GM12878 (cell line): ENCODE results near the gene SLIT2. TPM values are rescaled to one million over a fixed set of nuclear protein-coding genes. Genes with fewer than 3 reads are reported as not detected.

Experiments
- ATAC-seq: fragments of 200-7000 bp; cut with Tn5 transposase; 3 replicates; pipeline ENCODE4 v1.9.1; 2020; ENCODE audit warnings: mild to moderate bottlenecking, moderate library complexity
- BruUV-seq: library from RNA; stranded (reverse); fragments of 400-500 nt; replicated peaks from 2 replicates; lab custom pipeline; 2021; lab: Mats Ljungman, UMichigan
- CTCF ChIA-PET: fragments of 300-600 bp; sonication (Branson Sonifier 250); formaldehyde crosslinking; extraction: SDS; loops from one replicate; lab custom pipeline; 2021; ENCODE audit warnings: inconsistent platforms; lab: Yijun Ruan, JAX
- POLR2A ChIA-PET: fragments of 350-600 bp; formaldehyde crosslinking; extraction: SDS; loops from one replicate; lab custom pipeline; 2021; ENCODE audit warnings: inconsistent platforms; lab: Charles Lee
- RAD21 ChIA-PET: fragments of 300-600 bp; sonication (Branson Sonifier 250); formaldehyde crosslinking; loops from one replicate; lab custom pipeline; 2023; ENCODE audit warnings: antibody characterized with exemption; ENCODE audit not compliant: unreplicated experiment; lab: Charles Lee
- SMC1A ChIA-PET: fragments of 300-600 bp; sonication (Branson Sonifier 250); formaldehyde crosslinking; loops from one replicate; lab custom pipeline; 2023; ENCODE audit not compliant: unreplicated experiment, uncharacterized antibody; lab: Charles Lee
- DNase-seq: peaks from one replicate; pipeline ENCODE4 v3.0.0-alpha.2; 2011; ENCODE audit warnings: low read depth, low spot score
- FAIRE-seq: peaks from 3 replicates; lab custom pipeline; 2011; peaks lifted over from hg19 to GRCh38; lab: Jason Lieb, UNC
- H2AFZ ChIP-seq: 2 replicates; pipeline ENCODE4 v1.6.0; 2011; ENCODE audit warnings: low read depth, low read length, control low read depth; ENCODE audit not compliant: control insufficient read depth
- H3K27ac ChIP-seq: 2 replicates; pipeline ENCODE4 v1.5.1; 2011; ENCODE audit warnings: control low read depth; ENCODE audit not compliant: control insufficient read depth, insufficient read depth
- H3K27me3 ChIP-seq, 2 experiments: replicated peaks in 1 of 2; 2 replicates each; pipeline versions ENCODE4 v1.6.0 to v1.6.1; 2011; ENCODE audit warnings: low read length in 1 of 2; ENCODE audit not compliant: control insufficient read depth in 2 of 2, insufficient read depth in 2 of 2
- H3K36me3 ChIP-seq, 2 experiments: 2 replicates each; pipeline ENCODE4 v1.5.1; 2011; ENCODE audit warnings: low read length in 1 of 2; ENCODE audit not compliant: control insufficient read depth in 2 of 2, insufficient read depth in 2 of 2
- H3K4me1 ChIP-seq: 2 replicates; pipeline ENCODE4 v1.6.1; 2011; ENCODE audit warnings: mild to moderate bottlenecking, low read length, moderate library complexity, mixed read lengths; ENCODE audit not compliant: control insufficient read depth, insufficient read depth
- H3K4me2 ChIP-seq: 2 replicates; pipeline ENCODE4 v1.6.0; 2011; ENCODE audit warnings: control low read depth; ENCODE audit not compliant: control insufficient read depth, insufficient read depth
- H3K4me3 ChIP-seq: fragments of 200-600 bp; sonication (generic); 2 replicates; pipeline ENCODE4 v1.5.1; 2016
- H3K79me2 ChIP-seq: 2 replicates; pipeline ENCODE4 v1.6.0; 2011; ENCODE audit warnings: low read length; ENCODE audit not compliant: control insufficient read depth, insufficient read depth
- H3K9ac ChIP-seq: 2 replicates; pipeline ENCODE4 v1.8.0; 2011; ENCODE audit warnings: low read length, control low read depth, mixed read lengths; ENCODE audit not compliant: control insufficient read depth, insufficient read depth
- H3K9me3 ChIP-seq: replicated peaks from 3 replicates; pipeline ENCODE4 v1.5.1; 2011; ENCODE audit warnings: mild to moderate bottlenecking, low read length; ENCODE audit not compliant: control insufficient read depth, insufficient read depth
- H4K20me1 ChIP-seq: 2 replicates; pipeline ENCODE4 v1.6.0; 2011; ENCODE audit not compliant: control insufficient read depth, insufficient read depth
- CUX1 ChIP-seq: IDR thresholded peaks from 2 replicates; pipeline ENCODE4 v1.6.1; 2012; ENCODE audit warnings: improper control_type of control experiment, low read depth, low read length; ENCODE audit not compliant: insufficient replicate concordance
- POLR2A ChIP-seq: IDR thresholded peaks from 2 replicates; pipeline ENCODE4 v1.6.1; 2011; ENCODE audit warnings: low read depth, mild to moderate bottlenecking, low read length
- RUNX3 ChIP-seq: IDR thresholded peaks from 2 replicates; pipeline ENCODE4 v1.6.1; 2012; ENCODE audit warnings: low read length, inconsistent platforms
- SMAD5 ChIP-seq: IDR thresholded peaks from 2 replicates; pipeline ENCODE4 v1.6.1; 2016; ENCODE audit warnings: antibody characterized with exemption, low read depth
- TBL1XR1 ChIP-seq: IDR thresholded peaks from 2 replicates; pipeline ENCODE4 v1.6.1; 2012; ENCODE audit warnings: low read depth, low read length, improper control_type of control experiment
- YBX1 ChIP-seq: fragments of 450-650 bp; IDR thresholded peaks from 2 replicates; pipeline ENCODE4 v1.6.1; 2016; ENCODE audit warnings: antibody characterized with exemption
- ZBTB4 ChIP-seq: fragments of 450-650 bp; formaldehyde crosslinking; IDR thresholded peaks from 2 replicates; pipeline ENCODE4 v1.4.0; 2022; ENCODE audit warnings: mild to moderate bottlenecking, moderate library complexity
- WGBS: methylation state at CpG from one replicate; pipeline ENCODE4 v1.1.6; 2016; ENCODE audit warnings: low lambda C conversion rate; ENCODE audit not compliant: insufficient replicate concordance, insufficient coverage; ENCODE audit errors: missing lambda C conversion rate; 5-methylcytosine and 5-hydroxymethylcytosine counted together
- in situ Hi-C: fragments of 300-500 bp; cut with MboI; formaldehyde crosslinking; loops from 9 replicates; pipeline ENCODE4 v1.14.3; 2018; ENCODE audit warnings: mixed read lengths
- intact Hi-C: fragments of 100-400 bp; cut with micrococcal nuclease; formaldehyde crosslinking; loops from one replicate; pipeline ENCODE4 v1.14.2; 2022; ENCODE audit not compliant: unreplicated experiment
- polyA plus RNA-seq, 11 experiments: library from polyadenylated mRNA; depleted of rRNA in 4 of 11; unstranded in 6 of 11; stranded (reverse) in 5 of 11; fragments of >200 nt; fragmentation: Nextera tagmentation in 4 of 11; fragmentation: Illumina TruSeq in 1 of 11; extraction: Ambion mirVana in 4 of 11; extraction: Trizol in 1 of 11; gene quantifications; 1 replicate in 1 of 11; 2 replicates in 10 of 11; pipeline versions ENCODE4 v1.2.1 to v1.2.3, GENCODE V29; 2011 to 2016; ENCODE audit warnings: inconsistent platforms in 2 of 11, missing spikeins in 2 of 11, low read depth in 1 of 11
- total RNA-seq, 4 experiments: library from RNA; depleted of rRNA in 3 of 4; stranded (reverse); fragments of >200 nt in 3 of 4; fragmentation: Illumina TruSeq in 1 of 4; extraction: Trizol in 1 of 4; gene quantifications; 2 replicates each; pipeline versions ENCODE4 v1.2.1 to v1.2.3, GENCODE V29; 2013 to 2021

Gene SLIT2
- total and polyA plus RNA-seq, 10 of the 15 experiments (the other 5 are each of a cell fraction or from before 2014, with no cell fraction given) = 0.01 to 0.05 TPM; not detected in 8

DNA sequence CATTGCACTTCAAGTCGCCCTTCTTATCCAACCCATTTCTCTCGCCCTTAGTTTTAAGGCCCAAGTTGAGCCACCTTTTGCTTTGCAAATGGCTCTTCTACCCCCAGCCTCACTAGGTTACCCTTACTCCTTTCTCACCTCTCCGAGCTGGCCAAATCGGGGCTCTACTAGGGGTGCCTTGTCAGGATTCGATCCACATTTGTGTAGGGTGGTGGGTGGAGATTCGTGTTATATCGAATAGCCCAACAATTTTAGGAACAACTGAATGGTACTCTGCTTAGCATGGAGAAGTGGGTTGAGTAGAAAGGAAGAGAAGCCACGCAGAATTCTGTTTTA, 3.5 kb downstream of the SLIT2 start (continued):
- no peak for TF ChIP-seq ZBTB4 (CRISPR knock-in tag)

DNA sequence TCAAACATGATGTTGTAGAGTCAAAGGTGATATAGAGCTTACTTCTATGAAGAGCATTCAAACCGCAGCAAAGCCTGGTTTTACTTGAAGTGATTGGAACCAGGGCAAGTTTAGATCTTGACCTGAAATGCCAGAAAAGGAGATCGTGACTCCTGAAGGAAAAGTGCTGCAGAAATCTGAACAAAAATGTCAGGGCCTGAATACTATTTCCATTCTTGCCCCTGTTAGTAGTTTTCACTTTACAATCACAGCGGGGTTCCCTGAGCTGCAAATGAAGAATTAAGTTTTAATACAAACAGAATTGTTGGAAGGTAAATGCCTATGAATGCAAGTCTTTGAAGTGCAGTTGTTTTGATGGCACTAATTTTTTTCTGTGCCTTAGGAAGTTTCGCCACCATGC, 4.1 kb downstream of the SLIT2 start:
- BruUV-seq = no TSS peak
- Histone ChIP-seq H3K4me3 (no peak overlapping the region), H3K27me3 (peaks cover 4 to 12% of the 10 kb centered on the region in 2 experiments), H2AFZ (no peak overlapping the region), H3K4me1 (no peaks in the 10 kb centered on the region), H3K36me3 (no peaks in the 10 kb centered on the region), H3K4me2 (no peak overlapping the region), H3K9me3 (no peaks in the 10 kb centered on the region; the same call in 2 of the 3 replicates), H3K9ac (no peak overlapping the region), H4K20me1 (no peaks in the 10 kb centered on the region), H3K79me2 (no peaks in the 10 kb centered on the region), H3K27ac (no peak overlapping the region)
- no peak for FAIRE-seq
- SMC1A ChIA-PET = no interaction called here
- 25% methylated on average over 4 of the region's 4 CpGs for WGBS
- CTCF ChIA-PET = no interaction called here
- POLR2A ChIA-PET = no interaction called here
- no peak for ATAC-seq
- RAD21 ChIA-PET = no interaction called here
- intact Hi-C loops (no loop called here), in situ Hi-C loops (no loop called here)
- no peak for DNase-seq
- TF ChIP-seq SMAD5 = no peak
- no peak for TF ChIP-seq YBX1
- TF ChIP-seq RUNX3 = no peak
- TF ChIP-seq POLR2A = no peak
- no peak for TF ChIP-seq CUX1
- TF ChIP-seq TBL1XR1 = no peak
